CD4-positive, alpha-beta T cell treated with Interleukin-1 beta for 1 hour (primary cell): ENCODE data around the gene OR51B6.
"Not testable (repeated sequence)": the region's sequence is repeated elsewhere in the genome, so short reads cannot be mapped to it uniquely, and the experiment has no call there.

Experiments
- DNase-seq, 2 donors: peaks; one replicate each; pipeline ENCODE4 v3.0.0-alpha.2; 2020 to 2022

OR51B6 gene, protein sequence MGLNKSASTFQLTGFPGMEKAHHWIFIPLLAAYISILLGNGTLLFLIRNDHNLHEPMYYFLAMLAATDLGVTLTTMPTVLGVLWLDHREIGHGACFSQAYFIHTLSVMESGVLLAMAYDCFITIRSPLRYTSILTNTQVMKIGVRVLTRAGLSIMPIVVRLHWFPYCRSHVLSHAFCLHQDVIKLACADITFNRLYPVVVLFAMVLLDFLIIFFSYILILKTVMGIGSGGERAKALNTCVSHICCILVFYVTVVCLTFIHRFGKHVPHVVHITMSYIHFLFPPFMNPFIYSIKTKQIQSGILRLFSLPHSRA

GRCh38 chr11:5351208-5351607 is at the start of gene OR51B6:
Gene OR51B6 (plus strand): TSS chr11:5351508. CDS start chr11:5351508, 0 bp downstream.
- DNase-seq = no peak

DNA sequence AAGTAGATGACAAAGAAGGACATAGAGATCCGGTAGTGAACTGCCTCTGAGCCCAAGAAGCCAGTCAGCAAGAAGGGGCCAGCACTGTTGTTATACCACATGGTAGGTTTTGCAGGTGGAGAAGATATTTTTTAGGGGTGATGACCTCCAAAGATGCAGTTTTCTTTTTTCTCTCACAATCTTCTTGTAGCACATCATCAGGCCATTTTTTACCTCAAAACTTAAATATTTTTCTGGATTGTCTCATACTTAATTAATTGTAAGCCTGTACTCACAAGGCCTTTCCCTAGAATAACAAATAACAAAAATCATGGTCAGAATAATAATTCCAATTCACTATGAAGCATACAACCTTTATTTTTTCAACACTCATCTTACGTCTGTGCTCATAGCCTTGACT is 49.5 kb upstream of the OR51B6 start, which contains the start of gene OR51B4:
TSS of gene OR51B4 (minus strand) at position 101 of the 400 bp plus-strand sequence. CDS start at position 101, 0 bp downstream.
- DNase-seq = no peak

DNA sequence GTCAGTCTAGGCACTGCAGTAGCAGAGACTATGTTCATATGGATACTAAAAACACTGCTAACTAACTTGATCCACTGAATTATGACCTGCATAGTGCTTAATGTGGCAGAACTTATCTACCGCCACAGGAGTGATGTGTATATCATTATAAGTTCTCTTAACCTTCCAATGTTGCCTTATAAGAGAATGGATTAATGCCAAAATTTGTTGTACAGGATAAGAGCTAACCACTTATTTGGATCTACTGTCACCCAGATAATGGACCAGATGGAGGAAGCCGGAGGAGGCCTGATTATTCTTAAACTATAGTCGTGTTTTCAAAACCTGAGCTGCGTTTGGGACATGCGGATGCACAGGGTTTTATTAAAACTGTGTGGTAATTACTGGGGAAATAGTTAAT is 47.7 kb upstream of the OR51B6 start:
- DNase-seq = no peak

- DNase-seq = no peak
These were observed 47.3 kb upstream of the OR51B6 start for GRCh38 chr11:5304046-5304445.

GRCh38 chr11:5307256-5308019 is 43.9 kb upstream of the OR51B6 start:
- DNase-seq = no peak

GRCh38 chr11:5310423-5310822 is 40.9 kb upstream of the OR51B6 start:
- DNase-seq = no peak

DNA sequence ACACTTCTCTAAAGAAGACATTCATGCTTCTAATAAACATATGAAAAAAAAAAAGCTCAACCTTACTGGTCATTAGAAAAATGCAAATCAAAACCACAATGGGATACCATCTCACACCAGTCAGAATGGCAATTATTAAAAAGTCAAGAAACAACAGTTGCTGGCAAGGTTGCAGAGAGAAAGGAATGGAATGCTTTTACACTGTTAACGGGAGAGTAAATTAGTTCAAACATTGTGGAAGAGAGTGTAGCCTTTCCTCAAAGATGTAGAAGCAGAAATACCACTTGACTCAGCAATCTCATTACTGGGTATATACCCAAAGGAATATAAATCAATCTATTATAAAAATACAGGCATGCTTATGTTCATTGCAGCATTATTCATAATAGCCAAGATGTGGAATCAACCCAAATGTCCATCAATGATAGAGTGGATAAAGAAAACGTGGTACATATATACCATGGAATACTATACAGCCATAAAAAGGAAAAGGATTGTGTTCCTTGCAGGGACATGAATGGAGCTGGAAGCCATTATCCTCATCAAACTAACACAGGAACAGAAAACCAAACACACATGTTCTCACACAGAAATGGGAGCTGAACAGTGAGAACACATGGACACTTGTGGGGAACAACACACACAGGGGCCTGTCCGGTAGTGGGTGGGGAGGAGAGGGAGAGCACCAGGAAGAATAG is 37.8 kb upstream of the OR51B6 start:
- not testable (repeated sequence) for DNase-seq

DNA sequence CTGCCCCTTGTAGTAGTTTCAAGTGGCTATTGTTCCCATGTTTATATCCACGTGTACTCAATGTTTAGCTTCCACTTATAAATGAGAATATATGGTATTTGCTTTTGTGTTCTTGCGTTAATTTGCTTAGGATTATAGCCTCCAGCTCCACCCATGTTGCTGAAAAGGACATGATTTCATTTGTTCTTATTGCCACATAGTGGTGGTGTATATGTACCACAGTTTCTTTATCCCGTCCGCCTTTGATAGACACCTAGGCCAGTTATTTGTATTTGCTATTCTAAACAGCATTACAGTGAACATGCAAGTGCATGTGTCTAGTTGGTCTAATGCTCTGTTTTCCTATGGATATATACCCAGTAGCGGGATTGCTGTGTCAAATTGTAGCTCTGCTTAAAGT is 34.0 kb upstream of the OR51B6 start:
- DNase-seq = no peak

DNA sequence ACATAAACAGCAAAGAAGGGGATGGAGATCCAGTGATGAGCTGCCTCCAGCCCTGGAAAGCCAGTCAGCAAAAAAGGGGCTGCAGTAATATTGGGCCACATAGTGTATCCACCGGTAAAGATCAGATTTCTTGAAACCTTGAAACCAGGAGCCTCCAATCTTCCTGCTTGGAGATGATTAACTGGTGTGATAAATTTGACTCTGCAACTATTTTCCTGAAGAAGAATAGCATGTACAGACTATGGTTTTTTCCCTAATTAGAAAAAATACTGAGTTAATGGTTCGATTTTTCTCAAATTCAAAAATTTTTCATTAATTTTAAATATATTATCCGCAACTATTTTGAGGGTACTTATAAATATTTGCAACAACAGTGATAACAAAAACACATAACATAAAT is 27.1 kb upstream of the OR51B6 start, which contains the start of gene OR51B2:
TSS of gene OR51B2 (minus strand) at position 101 of the 400 bp plus-strand sequence. CDS start at position 101, 0 bp downstream.
- no peak for DNase-seq

- DNase-seq = no peak
These were observed 16.1 kb upstream of the OR51B6 start for GRCh38 chr11:5335170-5335569.

- no peak for DNase-seq
These were observed 15.0 kb upstream of the OR51B6 start for GRCh38 chr11:5336331-5336730.

DNA sequence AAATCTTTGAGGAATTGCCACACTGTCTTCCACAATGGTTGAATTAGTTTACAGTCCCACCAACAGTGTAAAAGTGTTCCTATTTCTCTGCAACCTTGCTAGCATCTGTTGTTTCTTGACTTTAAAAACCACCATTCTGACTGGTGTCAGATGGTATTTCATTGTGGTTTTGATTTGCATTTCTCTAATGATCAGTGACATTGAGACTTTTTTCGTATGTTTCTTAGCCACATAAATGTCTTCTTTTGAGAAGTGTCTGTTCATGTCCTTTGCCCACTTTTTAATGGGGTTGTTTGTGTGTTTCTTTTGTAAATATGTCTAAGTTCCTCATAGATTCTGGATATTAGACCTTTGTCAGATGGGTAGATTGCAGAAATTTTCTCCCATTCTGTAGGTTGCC is 14.1 kb upstream of the OR51B6 start:
- DNase-seq = not testable (repeated sequence)

DNA sequence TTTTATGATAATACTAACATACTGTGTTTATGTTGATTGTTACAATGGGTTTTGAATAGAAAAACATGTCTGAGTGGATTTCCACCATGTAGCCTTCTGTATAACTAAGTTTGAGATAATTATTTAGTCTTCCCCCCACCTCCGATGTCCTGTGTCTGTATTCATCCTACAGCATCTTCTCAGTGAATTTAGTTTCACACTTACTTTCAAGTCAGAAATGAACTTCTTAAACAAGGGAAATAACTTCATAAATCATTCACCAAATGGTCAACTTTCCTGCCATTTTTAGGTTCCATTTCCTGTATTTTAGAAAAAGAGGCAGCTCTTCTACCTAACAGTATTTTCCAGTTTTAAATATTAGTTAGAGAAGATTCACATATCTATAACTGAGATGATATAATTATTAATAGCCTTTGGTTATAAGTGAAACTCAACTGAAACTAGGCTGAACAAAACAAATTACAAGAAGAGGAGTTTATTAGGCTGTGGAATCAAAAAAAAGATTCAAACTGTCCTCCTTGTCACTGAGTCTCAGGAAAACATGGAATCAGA is 11.5 kb upstream of the OR51B6 start:
- DNase-seq = no peak

- no peak for DNase-seq
These were observed 7.6 kb upstream of the OR51B6 start, which contains the start of gene OR51B5 for GRCh38 chr11:5343474-5344335. Gene OR51B5 (minus strand): TSS chr11:5343524. CDS start chr11:5343524, 0 bp downstream.

GRCh38 chr11:5345831-5346230 is 5.5 kb upstream of the OR51B6 start:
- DNase-seq = no peak

- no peak for DNase-seq
These were observed 2.6 kb upstream of the OR51B6 start for GRCh38 chr11:5348551-5349194.

- DNase-seq = no peak
These were observed 1.8 kb upstream of the OR51B6 start for GRCh38 chr11:5349550-5349949.

DNA sequence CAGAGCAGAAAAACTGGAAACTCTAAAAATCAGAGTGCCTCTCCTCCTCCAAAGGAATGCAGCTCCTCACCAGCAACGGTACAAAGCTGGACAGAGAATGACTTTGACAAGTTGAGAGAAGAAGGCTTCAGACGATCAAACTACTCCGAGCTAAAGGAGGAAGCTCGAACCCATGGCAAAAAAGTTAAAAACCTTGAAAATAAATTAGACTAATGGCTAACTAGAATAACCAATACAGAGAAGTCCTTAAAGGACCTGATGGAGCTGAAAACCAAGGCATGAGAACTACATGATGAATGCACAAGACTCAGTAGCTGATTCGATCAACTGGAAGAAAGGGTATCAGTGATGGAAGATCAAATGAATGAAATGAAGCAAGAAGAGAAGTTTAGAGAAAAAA is 4.7 kb downstream of the OR51B6 start:
- DNase-seq = not testable (repeated sequence)

- no peak for DNase-seq
These were observed 10.8 kb downstream of the OR51B6 start for GRCh38 chr11:5362017-5362625.

- DNase-seq = no peak
These were observed 12.4 kb downstream of the OR51B6 start for GRCh38 chr11:5363679-5364078.

DNA sequence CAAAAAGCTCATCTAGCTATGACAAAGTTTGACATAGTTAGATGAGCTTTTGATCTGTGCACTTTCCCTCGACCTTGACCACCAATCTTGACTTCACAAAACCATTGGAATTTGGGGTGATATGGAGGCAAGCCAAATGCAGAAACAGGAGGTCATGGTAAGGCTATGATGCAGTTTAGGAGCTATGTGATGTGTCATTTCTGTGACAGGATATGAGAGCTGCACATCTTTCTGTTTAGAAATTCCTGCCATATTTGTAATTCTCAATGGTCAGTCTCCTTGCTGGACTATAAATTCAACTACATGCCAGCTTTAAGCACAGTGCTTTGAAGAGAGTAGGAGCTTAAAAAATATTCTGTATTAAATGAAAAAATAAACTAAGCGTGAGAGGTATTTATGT is 12.9 kb downstream of the OR51B6 start:
- DNase-seq = no peak
